ENCODE measurements around the gene PALLD.

DNA sequence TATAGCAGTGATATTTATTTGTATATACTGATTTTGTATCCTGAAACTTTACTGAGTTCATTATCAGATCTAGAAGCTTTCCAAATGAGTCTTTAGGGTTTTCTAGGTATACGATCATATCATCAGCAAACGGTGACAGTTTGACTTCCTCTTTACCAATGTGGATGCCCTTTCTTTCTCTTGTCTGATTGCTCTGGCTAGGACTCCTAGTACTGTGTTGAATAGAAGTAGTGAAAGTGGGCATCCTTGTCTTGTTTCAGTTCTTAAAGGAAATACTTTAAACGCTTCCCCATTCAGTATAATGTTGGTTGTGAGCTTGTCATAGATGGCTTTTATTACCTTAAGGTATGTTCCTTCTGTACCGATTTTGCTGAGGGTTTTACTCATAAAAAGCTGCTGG, 475.7 kb downstream of the PALLD start:
- TF ChIP-seq POLR2AphosphoS5 (IDR thresholded peaks at IDR 0.05; ENCODE audit: borderline replicate concordance, low read depth, low read length) (no peak), EZH2 (IDR thresholded peaks at IDR 0.05) (no peak)

Data from SK-N-MC (cell line).